Endothelial cell of umbilical vein (primary cell): ENCODE data around the gene ADORA2A. TPM values are rescaled to one million over a fixed set of nuclear protein-coding genes. Genes with fewer than 3 reads are reported as not detected.

ENCODE experiments used
- BruUV-seq: library from RNA; stranded (reverse); fragments of 400-500 nt; replicated peaks from 2 replicates; lab custom pipeline; 2021; lab: Mats Ljungman, UMichigan
- CTCF ChIA-PET: fragments of 300-600, 350-600 bp; sonication (Branson Sonifier 250); formaldehyde crosslinking; loops from one replicate; lab custom pipeline; 2021; ENCODE audit warnings: antibody characterized with exemption, inconsistent platforms; lab: Charles Lee
- POLR2A ChIA-PET: fragments of 300-600, 350-600 bp; sonication (Branson Sonifier 250); formaldehyde crosslinking; loops from one replicate; lab custom pipeline; 2021; ENCODE audit warnings: antibody characterized with exemption, inconsistent platforms; lab: Charles Lee
- DNase-seq: peaks from one replicate; pipeline ENCODE4 v3.0.0-alpha.2; 2011; ENCODE audit warnings: low read depth, low spot score
- FAIRE-seq: peaks from 2 replicates; lab custom pipeline; 2011; peaks lifted over from hg19 to GRCh38; lab: Jason Lieb, UNC
- H2AFZ ChIP-seq: 2 replicates; pipeline ENCODE4 v1.6.0; 2012; ENCODE audit warnings: low read depth, low read length, control low read depth, inconsistent platforms
- H3K27ac ChIP-seq: 2 replicates; pipeline ENCODE4 v1.5.1; 2011; ENCODE audit warnings: low read depth, mild to moderate bottlenecking, control low read depth, low read length, moderate library complexity; ENCODE audit not compliant: insufficient read depth
- H3K27me3 ChIP-seq, 2 experiments: 2 replicates each; pipeline versions ENCODE4 v1.6.0 to v1.6.1; 2011; ENCODE audit warnings: low read length in 2 of 2, mixed read lengths in 1 of 2; ENCODE audit not compliant: control insufficient read depth in 2 of 2, insufficient read depth in 2 of 2
- H3K36me3 ChIP-seq, 2 experiments: 2 replicates in 1 of 2; 3 replicates in 1 of 2; pipeline ENCODE4 v1.5.1; 2011; ENCODE audit warnings: low read length in 2 of 2, mild to moderate bottlenecking in 1 of 2, moderate library complexity in 1 of 2; ENCODE audit not compliant: control insufficient read depth in 2 of 2, insufficient read depth in 2 of 2; ENCODE audit errors: extremely low read depth in 1 of 2
- H3K4me1 ChIP-seq: 3 replicates; pipeline ENCODE4 v1.5.1; 2011; ENCODE audit warnings: mild to moderate bottlenecking, low read length; ENCODE audit not compliant: control insufficient read depth, insufficient read depth; ENCODE audit errors: extremely low read depth
- H3K4me2 ChIP-seq: 2 replicates; pipeline ENCODE4 v1.6.1; 2011; ENCODE audit warnings: low read length, control low read depth, mixed read lengths; ENCODE audit not compliant: insufficient read depth
- H3K4me3 ChIP-seq, 3 experiments: fragments of 200-600 bp in 1 of 3; sonication (generic), shearing (Covaris generic) in 1 of 3; replicated peaks in 1 of 3; 2 replicates each; pipeline ENCODE4 v1.5.1; 2011 to 2016; ENCODE audit warnings: control low read depth in 3 of 3, low read length in 3 of 3, mild to moderate bottlenecking in 2 of 3, inconsistent platforms in 1 of 3, low read depth in 1 of 3, moderate library complexity in 1 of 3; ENCODE audit not compliant: insufficient read depth in 1 of 3
- H3K79me2 ChIP-seq: 2 replicates; pipeline ENCODE4 v1.6.0; 2012; ENCODE audit warnings: low read length, inconsistent platforms; ENCODE audit not compliant: control insufficient read depth, insufficient read depth
- H3K9ac ChIP-seq: replicated peaks from 2 replicates; pipeline ENCODE3; 2011; ENCODE audit warnings: low read length, control low read depth; ENCODE audit not compliant: insufficient read depth; ENCODE audit errors: extremely low read depth
- H3K9me1 ChIP-seq: replicated peaks from 3 replicates; pipeline ENCODE4 v1.6.0; 2011; ENCODE audit warnings: mild to moderate bottlenecking, low read length; ENCODE audit not compliant: control insufficient read depth, insufficient read depth; ENCODE audit errors: extremely low read depth
- H3K9me3 ChIP-seq: replicated peaks from 2 replicates; pipeline ENCODE4 v1.5.1; 2012; ENCODE audit warnings: low read length, inconsistent platforms; ENCODE audit not compliant: control insufficient read depth, insufficient read depth
- H4K20me1 ChIP-seq: replicated peaks from 2 replicates; pipeline ENCODE3; 2011; ENCODE audit warnings: mild to moderate bottlenecking, low read length; ENCODE audit not compliant: control insufficient read depth, insufficient read depth; ENCODE audit errors: extremely low read depth
- CTCF ChIP-seq, 2 donors: IDR thresholded peaks; 1 replicate in 1 of 2; 2 replicates in 1 of 2; pipeline ENCODE4 v1.5.1; 2011; ENCODE audit warnings: low read length in 2 of 2, mild to moderate bottlenecking in 2 of 2, moderate library complexity in 2 of 2, control low read depth in 1 of 2, inconsistent platforms in 1 of 2, low read depth in 1 of 2; ENCODE audit not compliant: insufficient read depth in 1 of 2; ENCODE audit errors: extremely low read depth in 1 of 2
- EZH2 ChIP-seq: IDR thresholded peaks from 2 replicates; pipeline ENCODE4 v1.6.1; 2012; ENCODE audit warnings: borderline replicate concordance, low read depth, mild to moderate bottlenecking, moderate library complexity, low read length, inconsistent platforms; ENCODE audit not compliant: severe bottlenecking
- FOS ChIP-seq: IDR thresholded peaks from 2 replicates; pipeline ENCODE4 v1.6.1; 2011; ENCODE audit warnings: mild to moderate bottlenecking, low read length, moderate library complexity, borderline replicate concordance; ENCODE audit not compliant: insufficient read depth
- GATA2 ChIP-seq: IDR thresholded peaks from 2 replicates; pipeline ENCODE4 v1.7.0; 2011; ENCODE audit warnings: low read depth, mild to moderate bottlenecking, moderate library complexity, mixed read lengths, low read length; ENCODE audit not compliant: insufficient read length, insufficient read depth
- JUN ChIP-seq: IDR thresholded peaks from 2 replicates; pipeline ENCODE4 v1.6.1; 2011; ENCODE audit warnings: borderline replicate concordance, low read depth; ENCODE audit not compliant: insufficient read length, insufficient read depth
- MAX ChIP-seq: IDR thresholded peaks from 2 replicates; pipeline ENCODE4 v1.6.1; 2011; ENCODE audit not compliant: insufficient read depth, insufficient read length
- MYC ChIP-seq: IDR thresholded peaks from one replicate; pipeline ENCODE4 v1.6.1; 2011; ENCODE audit warnings: mild to moderate bottlenecking, low read depth, low read length
- POLR2A ChIP-seq: IDR thresholded peaks from 2 replicates; pipeline ENCODE4 v1.6.1; 2012; ENCODE audit warnings: low read depth, mild to moderate bottlenecking, control low read depth, low read length
- POLR2AphosphoS5 ChIP-seq: IDR thresholded peaks from 2 replicates; pipeline ENCODE4 v1.6.1; 2012; ENCODE audit warnings: low read depth, mild to moderate bottlenecking, control low read depth, low read length, moderate library complexity; ENCODE audit not compliant: insufficient read depth
- dilution Hi-C: fragments of 300-500 bp; cut with MboI; formaldehyde crosslinking; loops from one replicate; pipeline ENCODE4 v1.15.0; 2019; ENCODE audit warnings: low sequenced_read_pairs; ENCODE audit not compliant: extremely low pct_ligation_motif_present
- intact Hi-C: fragments of 100-400 bp; cut with micrococcal nuclease; formaldehyde crosslinking; loops from one replicate; pipeline ENCODE4 v1.10.0; 2022
- polyA plus RNA-seq, 4 experiments: library from polyadenylated mRNA; depleted of rRNA in 3 of 4; stranded (reverse) in 3 of 4; unstranded in 1 of 4; fragments of >200 nt; gene quantifications; 2 replicates each; pipeline versions ENCODE4 v1.2.1 to v1.2.3, GENCODE V29; 2011 to 2012; ENCODE audit warnings: missing spikeins in 1 of 4
- total RNA-seq: library from RNA; stranded (reverse); gene quantifications from 2 replicates; pipeline ENCODE4 v1.2.3, GENCODE V29; 2021

Gene ADORA2A
- total and polyA plus RNA-seq, 2 donors (not counting 3 experiments of a cell fraction or from before 2014, with no cell fraction given) = 20.0 to 33.1 TPM

GRCh38 chr22:24432059-24432853 lies 4.9 kb downstream of the ADORA2A start:
- FAIRE-seq = no peak
- no peak for DNase-seq
- H2AFZ ChIP-seq = no peak overlapping the region
- peaks cover 18% of the 10 kb centered on the region for H3K4me1 ChIP-seq
- CTCF ChIA-PET = interaction anchor here (1.2 to 2.2 kb wide), 4 partner anchors 50 to 86 kb away, joined by 4 to 10 read pairs (median 6); no protein-coding TSS in a partner anchor
- no peak overlapping the region for H3K9ac ChIP-seq
- dilution Hi-C loops = no loop called here
- no TSS peak for BruUV-seq
- no peaks in the 10 kb centered on the region for H3K27me3 ChIP-seq
- intact Hi-C loops = no loop called here
- no peaks in the 10 kb centered on the region for H3K9me3 ChIP-seq
- H3K4me3 ChIP-seq = no peak overlapping the region
- H3K36me3 ChIP-seq = peaks cover 0 to 3% of the 10 kb centered on the region in 2 experiments
- H4K20me1 ChIP-seq = no peaks in the 10 kb centered on the region
- no peak overlapping the region for H3K27ac ChIP-seq
- H3K79me2 ChIP-seq = no peaks in the 10 kb centered on the region
- TF ChIP-seq EZH2 (no peak), MYC (no peak), POLR2AphosphoS5 (no peak)
- POLR2A ChIA-PET = no interaction called here
- no peak overlapping the region for H3K4me2 ChIP-seq
- no peaks in the 10 kb centered on the region for H3K9me1 ChIP-seq

GRCh38 chr22:24433001-24433827 lies 5.8 kb downstream of the ADORA2A start:
- BruUV-seq = no TSS peak
- H3K4me2 ChIP-seq = no peak overlapping the region
- dilution Hi-C loops = no loop called here

More at GRCh38 chr22:24433001-24433827, 5.8 kb downstream of the ADORA2A start:
- Histone ChIP-seq H3K79me2 (no peaks in the 10 kb centered on the region), H3K4me3 (no peak overlapping the region), H3K4me1 (peaks cover 18% of the 10 kb centered on the region), H3K36me3 (peaks cover 0 to 3% of the 10 kb centered on the region in 2 experiments), H3K9ac (no peak overlapping the region), H3K27ac (no peak overlapping the region), H4K20me1 (no peaks in the 10 kb centered on the region), H3K27me3 (no peaks in the 10 kb centered on the region), H3K9me1 (no peaks in the 10 kb centered on the region), H2AFZ (no peak overlapping the region), H3K9me3 (no peaks in the 10 kb centered on the region)
- DNase-seq = no peak
- ChIA-PET POLR2A (no interaction called here), CTCF (interaction anchor here (1.2 to 2.2 kb wide), 5 partner anchors 49 to 89 kb away, joined by 4 to 10 read pairs (median 6); no protein-coding TSS in a partner anchor)
- intact Hi-C loops = no loop called here
- no peak for FAIRE-seq
- TF ChIP-seq GATA2 (no peak), EZH2 (no peak), JUN (no peak), CTCF (IDR thresholded peaks at IDR 0.05; ENCODE audit: extremely low read depth in 1 of 2, insufficient read depth in 1 of 2, low read depth in 1 of 2, low read length in 2 of 2) (no peak), FOS (no peak), POLR2A (no peak), MYC (no peak), POLR2AphosphoS5 (no peak), MAX (no peak)
